ENCODE results near the gene NCKAP1. TPM values are rescaled to one million over a fixed set of nuclear protein-coding genes. Genes with fewer than 3 reads are reported as not detected.
A peak's percentile ranks its signal among the peaks of the same experiment; 100 is the strongest.
"Not testable (repeated sequence)": the region's sequence is repeated elsewhere in the genome, so short reads cannot be mapped to it uniquely, and the experiment has no call there.

NCKAP1 gene
- polyA plus RNA-seq (ENCODE audit: insufficient read length in 4 of 4), result 100 to 1,000 TPM; 102 to 147 (median 125) TPM

DNA sequence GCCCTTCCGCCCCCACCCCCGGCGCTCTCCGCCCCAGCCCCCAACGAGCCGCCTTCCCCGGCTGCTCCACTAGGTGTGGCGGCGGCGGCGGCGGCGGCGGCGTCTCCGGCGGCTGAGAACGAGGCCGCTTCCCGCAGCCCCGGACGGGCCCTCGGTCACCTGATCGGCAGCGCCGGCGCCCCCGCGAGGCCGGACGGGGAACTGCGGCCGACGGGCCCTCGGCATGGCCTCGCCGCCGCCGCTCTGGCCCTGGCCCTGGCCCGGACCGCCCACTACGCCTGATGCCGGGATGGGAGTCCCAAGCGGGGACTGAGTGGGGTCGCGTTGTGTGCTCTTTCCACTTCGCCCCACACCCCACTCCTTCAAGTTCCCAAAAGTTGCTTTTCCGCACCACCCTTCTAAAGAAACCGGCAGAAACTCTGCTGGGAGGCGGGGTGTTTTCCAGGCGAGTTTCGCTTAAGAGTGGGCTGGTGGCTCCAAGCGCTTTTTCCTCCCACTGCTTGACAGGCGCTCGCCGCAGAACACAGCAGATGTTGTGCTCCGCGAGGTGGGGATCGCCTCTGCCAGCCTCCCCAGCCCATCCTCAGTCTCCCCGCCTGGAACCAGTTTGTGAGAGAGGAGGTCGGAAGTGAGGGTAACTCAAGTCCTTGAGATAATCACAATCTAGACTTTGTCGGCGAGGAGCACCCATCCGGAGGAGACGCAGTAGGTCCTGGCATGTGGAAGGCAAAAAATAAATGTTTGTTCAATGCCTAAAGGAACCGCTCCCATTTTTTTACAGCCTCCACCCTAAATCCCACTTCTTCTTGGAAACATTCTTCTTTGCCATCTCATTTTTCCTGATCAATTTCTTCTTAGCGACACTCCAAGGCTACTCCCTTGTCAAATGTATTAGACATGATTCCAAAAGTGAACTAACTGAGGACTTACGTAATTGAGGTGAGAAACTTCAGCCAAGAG, at the start of gene NCKAP1:
TSS of gene NCKAP1 (minus strand) at position 117 of the 960 bp plus-strand sequence. CDS start 358 bp downstream, outside the sequence.
- peak; percentile 61 to 75 (median 70) for DNase-seq (ENCODE audit: low read depth in 4 of 4, low spot score in 3 of 4)

DNA sequence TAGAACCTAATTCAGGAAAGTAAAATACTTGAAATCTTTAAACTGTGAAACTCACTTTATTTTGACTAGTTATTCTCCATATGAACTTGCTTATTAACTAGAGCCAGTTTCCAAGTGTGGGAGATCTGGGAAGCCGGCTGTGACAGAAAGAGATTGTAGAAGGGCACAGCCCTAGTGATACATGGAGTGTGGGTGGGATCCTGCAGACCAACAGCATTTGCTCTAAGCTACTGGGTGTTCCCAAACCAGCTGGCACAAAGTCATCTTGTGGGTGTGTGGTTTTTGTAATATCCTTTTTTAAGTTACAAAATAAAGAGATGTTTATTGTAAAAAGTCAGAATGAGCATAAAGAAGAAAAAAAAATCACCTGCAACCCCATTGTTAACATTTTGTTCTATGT, 43.7 kb upstream of the NCKAP1 start:
- no peak for DNase-seq (ENCODE audit: low read depth in 4 of 4, low spot score in 3 of 4)

DNA sequence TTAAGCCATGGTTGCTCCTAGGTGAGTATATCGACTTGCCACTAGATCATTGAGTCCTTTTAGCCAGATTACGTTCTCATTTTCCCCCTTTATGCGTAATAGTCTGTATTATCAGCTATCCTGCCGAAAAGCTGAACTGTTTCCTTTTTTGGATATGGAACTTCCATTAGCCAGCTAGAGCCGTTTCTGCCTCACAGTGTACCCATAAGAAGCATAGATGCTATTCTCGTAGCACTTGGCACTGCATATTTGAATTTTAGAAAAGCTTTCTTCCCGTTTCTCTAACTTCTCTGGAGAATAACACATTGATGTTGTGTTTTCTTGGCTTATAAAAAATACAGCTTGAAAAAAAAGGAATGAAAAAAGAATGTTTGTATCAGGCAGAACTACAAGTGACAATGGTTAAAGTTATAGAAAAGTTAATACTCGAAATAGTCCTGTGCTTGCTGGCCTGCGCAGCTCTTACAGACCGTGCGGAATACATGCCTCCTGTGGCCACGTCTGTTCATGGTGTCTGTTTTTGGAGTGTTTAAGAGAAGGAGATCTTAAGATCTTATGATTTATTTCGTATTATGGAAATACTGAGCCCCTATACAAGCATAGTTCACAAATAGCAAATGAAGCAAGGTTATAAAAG, 41.0 kb upstream of the NCKAP1 start:
- DNase-seq (ENCODE audit: low read depth in 4 of 4, low spot score in 3 of 4), result peak in 2 of 4 donors; percentile 1

GRCh38 chr2:183078464-183079138, 40.3 kb upstream of the NCKAP1 start, which contains the start of gene DUSP19:
Gene DUSP19 (plus strand): TSS chr2:183078747. CDS start chr2:183078934, 187 bp downstream.
- DNase-seq (ENCODE audit: low read depth in 4 of 4, low spot score in 3 of 4), result peak; percentile 92 to 99 (median 96)

GRCh38 chr2:183078163-183078463, 39.9 kb upstream of the NCKAP1 start:
- DNase-seq (ENCODE audit: low read depth in 4 of 4, low spot score in 3 of 4), result no peak

DNA sequence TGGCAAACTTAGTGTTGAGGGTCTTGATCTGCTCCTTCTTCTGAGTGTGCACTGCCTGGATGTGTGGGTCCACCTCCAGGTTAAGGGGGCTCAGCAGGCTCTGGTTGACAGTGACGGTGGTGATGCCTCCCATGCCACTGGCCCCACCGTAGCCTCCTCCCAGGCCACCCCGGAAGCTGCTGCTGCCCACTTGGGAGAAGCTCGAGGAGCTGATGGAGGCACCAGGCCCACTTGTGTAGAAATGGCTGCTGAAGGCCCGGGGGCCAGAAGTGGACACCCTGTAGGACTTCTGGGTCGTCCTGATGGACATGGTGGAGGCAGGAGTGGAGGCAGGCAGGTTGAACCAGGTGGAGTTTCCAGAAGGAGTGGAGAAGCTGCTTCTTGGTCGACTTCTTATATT, 33.9 kb upstream of the NCKAP1 start:
- DNase-seq (ENCODE audit: low read depth in 4 of 4, low spot score in 3 of 4), result no peak

DNA sequence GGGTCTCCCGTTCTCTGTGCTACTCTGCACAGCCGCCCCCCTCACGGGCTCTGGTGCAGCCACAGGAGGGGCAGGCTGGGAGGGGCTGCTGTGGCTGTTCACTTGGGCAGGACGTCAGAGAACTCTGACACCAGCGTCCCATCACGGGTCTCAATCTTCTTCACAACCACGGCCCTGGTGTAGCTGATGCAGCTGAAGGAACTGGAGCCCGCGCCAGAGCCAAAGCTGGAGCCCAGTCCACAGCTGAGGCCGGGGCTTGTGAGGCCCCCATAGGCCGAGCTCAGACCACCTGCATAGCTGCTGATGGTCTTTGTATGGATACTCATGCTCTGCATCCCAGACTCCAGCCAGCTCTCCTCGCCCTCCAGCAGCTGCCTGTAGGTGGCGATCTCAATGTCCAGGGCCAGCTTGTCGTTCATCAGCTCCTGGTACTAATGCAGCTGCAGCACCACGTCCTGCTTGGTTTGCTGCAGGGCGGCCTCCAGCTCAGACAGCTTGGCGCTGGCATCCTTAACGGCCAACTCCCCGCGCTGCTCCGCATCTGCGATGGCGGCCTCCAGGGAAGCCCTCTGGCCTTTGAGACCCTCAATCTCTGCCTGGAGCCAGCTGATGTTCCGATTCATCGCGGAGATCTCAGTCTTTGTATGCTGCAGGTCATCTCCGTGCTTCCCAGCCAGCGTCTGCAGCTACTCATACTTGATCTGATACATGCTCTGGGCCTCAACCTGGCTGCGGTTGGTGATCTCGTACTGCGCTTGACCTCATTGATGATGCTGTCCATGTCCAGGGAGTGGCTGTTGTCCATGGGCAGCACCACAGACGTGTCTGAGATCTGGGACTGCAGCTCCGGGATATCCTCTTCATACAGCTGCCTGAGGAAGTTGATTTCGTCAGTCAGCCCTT, 32.9 kb upstream of the NCKAP1 start:
- DNase-seq (ENCODE audit: low read depth in 4 of 4, low spot score in 3 of 4), result peak in 1 of 4 donors; percentile 6

DNA sequence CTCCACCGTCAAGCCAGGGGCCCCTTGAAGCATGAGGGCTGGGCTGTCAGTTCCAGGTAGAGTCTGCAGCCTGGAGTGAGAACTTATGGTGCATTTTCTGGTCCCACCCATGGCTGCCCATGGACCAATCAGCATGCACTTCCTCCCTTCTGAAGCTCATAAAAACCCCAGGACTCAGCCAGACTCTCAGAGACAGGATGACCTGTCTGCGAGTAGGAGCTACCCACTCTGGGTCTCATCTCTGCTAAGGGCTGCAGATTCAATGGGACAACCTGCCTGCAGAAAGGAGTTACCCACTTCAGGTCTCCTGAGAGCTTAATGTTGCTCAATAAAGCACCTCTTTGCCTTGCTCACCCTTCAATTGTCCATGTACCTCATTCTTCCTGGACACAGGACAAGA, 30.9 kb upstream of the NCKAP1 start:
- DNase-seq (ENCODE audit: low read depth in 4 of 4, low spot score in 3 of 4), result no peak

GRCh38 chr2:183068561-183068960, 30.3 kb upstream of the NCKAP1 start:
- no peak for DNase-seq (ENCODE audit: low read depth in 4 of 4, low spot score in 3 of 4)

GRCh38 chr2:183063083-183063482, 24.8 kb upstream of the NCKAP1 start:
- DNase-seq (ENCODE audit: low read depth in 4 of 4, low spot score in 3 of 4), result no peak

- DNase-seq (ENCODE audit: low read depth in 4 of 4, low spot score in 3 of 4), result no peak
Observed at GRCh38 chr2:183060571-183061231, 22.4 kb upstream of the NCKAP1 start.

DNA sequence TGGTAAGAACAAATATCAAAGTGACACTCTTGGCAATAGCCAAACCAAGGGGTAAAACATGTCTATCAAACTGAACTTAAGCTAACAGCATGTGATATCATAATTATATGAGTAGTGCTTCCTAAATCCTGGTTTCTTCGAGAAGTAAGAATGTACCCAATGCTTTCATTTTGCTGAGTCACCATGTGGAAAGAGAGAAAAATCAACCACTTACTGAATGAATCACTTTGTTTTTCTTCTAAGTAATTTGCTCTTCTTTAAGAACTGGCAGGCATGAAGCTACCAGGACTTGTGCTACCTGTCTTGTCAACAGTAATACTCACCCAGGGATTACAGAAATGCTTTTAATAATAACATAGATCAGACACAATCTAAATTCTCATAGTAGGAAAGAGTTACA, 21.3 kb upstream of the NCKAP1 start:
- DNase-seq (ENCODE audit: low read depth in 4 of 4, low spot score in 3 of 4), result no peak

DNA sequence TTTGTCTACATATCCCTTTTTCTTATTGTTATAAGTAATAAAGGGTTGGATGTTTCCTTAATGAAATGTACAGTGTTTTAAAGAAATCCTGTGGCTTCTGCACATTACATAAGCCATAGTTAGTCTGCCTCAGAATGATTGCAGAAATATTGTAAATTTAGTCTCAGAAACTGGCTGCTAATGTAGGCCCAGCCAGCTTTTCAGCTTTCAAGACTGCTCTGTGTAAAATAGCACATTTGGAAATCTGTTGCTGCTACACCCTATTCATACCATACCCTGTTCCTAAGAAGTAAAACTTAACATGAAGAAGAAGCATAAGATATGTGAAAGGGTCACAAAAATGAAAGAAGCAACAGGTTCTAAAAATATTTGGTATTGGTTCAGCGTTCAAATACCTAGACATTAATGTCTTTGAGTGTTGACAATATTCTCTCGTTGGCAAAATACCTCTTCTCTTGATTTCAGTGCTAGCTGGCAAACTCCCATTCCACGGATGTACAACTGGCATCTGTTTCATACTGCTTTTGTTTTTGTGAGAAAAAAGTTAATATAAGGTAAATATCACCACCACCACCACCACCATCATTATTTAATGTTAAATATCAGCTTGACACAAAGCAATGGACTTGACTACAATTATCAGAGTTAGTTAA, 19.2 kb upstream of the NCKAP1 start:
- no peak for DNase-seq (ENCODE audit: low read depth in 4 of 4, low spot score in 3 of 4)

DNA sequence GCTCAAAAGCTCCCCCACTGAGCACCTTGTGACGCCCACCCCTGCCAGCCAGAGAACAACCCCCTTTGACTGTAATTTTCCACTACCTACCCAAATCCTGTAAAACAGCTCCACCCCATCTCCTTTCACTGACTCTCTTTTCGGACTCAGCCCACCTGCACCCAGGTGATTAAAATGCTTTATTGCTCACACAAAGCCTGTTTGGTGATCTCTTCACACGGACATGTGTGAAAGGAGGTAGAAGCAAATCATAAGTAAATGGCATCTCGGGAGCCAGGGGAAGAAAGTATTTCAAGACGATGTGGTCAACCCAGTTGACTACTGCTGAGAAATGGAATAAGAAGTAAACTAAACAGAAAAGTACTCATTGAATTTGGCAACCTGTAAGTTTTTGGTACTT, 11.2 kb upstream of the NCKAP1 start:
- no peak for DNase-seq (ENCODE audit: low read depth in 4 of 4, low spot score in 3 of 4)

DNA sequence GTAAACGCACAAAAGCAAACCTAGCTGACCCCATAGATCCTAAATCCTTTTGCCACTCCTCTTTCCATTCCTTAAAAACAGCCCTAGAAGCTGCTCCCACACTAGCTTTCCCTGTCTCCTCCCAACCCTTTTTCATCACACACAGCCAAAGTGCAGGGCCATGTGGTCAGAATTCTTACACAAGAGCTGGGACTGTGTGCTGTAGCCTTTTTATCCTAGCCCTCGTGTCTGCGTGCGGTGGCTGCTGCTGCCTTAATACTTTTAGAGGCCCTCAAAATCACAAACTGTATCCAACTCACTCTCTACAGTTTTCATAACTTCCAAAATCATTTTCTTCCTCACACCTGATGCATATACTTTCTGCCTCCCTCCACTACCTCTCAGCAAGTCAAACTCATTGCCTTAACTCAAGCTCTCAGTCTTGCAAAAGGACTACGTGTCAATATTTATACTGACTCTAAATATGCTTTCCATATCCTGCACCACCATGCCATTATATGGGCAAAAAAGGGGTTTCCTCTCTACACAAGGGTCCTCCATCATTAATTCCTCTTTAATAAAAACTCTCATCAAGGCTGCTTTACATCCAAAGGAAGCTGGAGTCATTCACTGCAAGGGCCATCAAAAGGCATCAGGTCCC, 9.3 kb upstream of the NCKAP1 start:
- DNase-seq (ENCODE audit: low read depth in 4 of 4, low spot score in 3 of 4), result not testable (repeated sequence)

- not testable (repeated sequence) for DNase-seq (ENCODE audit: low read depth in 4 of 4, low spot score in 3 of 4)
Observed at GRCh38 chr2:183043580-183043979, 5.3 kb upstream of the NCKAP1 start.

DNA sequence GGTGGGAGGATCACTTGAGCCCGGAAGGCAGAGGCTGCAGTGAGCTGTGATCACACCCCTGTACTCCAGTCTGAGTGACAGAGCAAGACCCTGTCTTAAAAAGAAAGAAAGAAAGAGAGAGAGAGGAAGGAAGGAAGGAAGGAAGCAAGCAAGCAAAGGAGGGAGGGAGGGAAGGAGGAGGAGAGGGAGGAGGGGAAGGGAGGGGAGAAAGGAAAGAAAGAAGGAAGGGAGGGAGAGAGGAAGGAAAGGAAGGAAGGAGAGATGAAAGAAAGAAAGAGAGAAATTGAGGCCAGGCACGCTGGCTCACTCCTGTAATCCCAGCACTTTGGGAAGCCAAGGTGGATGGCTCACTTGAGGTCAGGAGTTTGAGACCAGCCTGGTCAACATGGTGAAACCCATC, 2.3 kb upstream of the NCKAP1 start:
- no peak for DNase-seq (ENCODE audit: low read depth in 4 of 4, low spot score in 3 of 4)

- peak; percentile 24 to 46 (median 34) for DNase-seq (ENCODE audit: low read depth in 4 of 4, low spot score in 3 of 4)
Observed at GRCh38 chr2:183037553-183038340, 510 bp downstream of the NCKAP1 start.

All from left renal pelvis (tissue), 4 donors.